SK-N-SH treated with all-trans-retinoic acid at 6 μM for 48 hours (cell line): ENCODE measurements around the gene C6orf132.

Experiments
- ATAC-seq: fragments of 200-7000 bp; cut with Tn5 transposase; 3 replicates; pipeline ENCODE4 v1.9.1; 2020; ENCODE audit warnings: mild to moderate bottlenecking, moderate library complexity
- ARNTL ChIP-seq: fragments of 450-650 bp; formaldehyde crosslinking; IDR thresholded peaks from 2 replicates; pipeline ENCODE4 v1.5.0; 2020; ENCODE audit warnings: low read depth, mild to moderate bottlenecking, moderate library complexity, borderline replicate concordance
- CSDC2 ChIP-seq: fragments of 250-450 bp; sonication (Bioruptor Pico); IDR thresholded peaks from 2 replicates; pipeline ENCODE4 v1.5.0; 2020; ENCODE audit warnings: mild to moderate bottlenecking, moderate library complexity
- ESRRG ChIP-seq: fragments of 250-450 bp; sonication (Bioruptor Pico); IDR thresholded peaks from 2 replicates; pipeline ENCODE4 v1.6.1; 2021; ENCODE audit warnings: mild to moderate bottlenecking
- GLIS3 ChIP-seq: fragments of 250-450 bp; sonication (Bioruptor Pico); IDR thresholded peaks from 2 replicates; pipeline ENCODE4 v1.5.0; 2020; ENCODE audit warnings: mild to moderate bottlenecking, moderate library complexity
- ISL1 ChIP-seq: fragments of 250-450 bp; sonication (Bioruptor Pico); IDR thresholded peaks from 2 replicates; pipeline ENCODE4 v2.1.2; 2022; ENCODE audit warnings: mild to moderate bottlenecking, moderate library complexity
- OSR1 ChIP-seq: fragments of 250-450 bp; sonication (Bioruptor Pico); IDR thresholded peaks from 2 replicates; pipeline ENCODE4 v1.8.0; 2022; ENCODE audit warnings: moderate library complexity, mild to moderate bottlenecking, inconsistent platforms
- PPARA ChIP-seq: fragments of 250-450 bp; sonication (Bioruptor Pico); IDR thresholded peaks from 2 replicates; pipeline ENCODE4 v1.5.0; 2020; ENCODE audit warnings: mild to moderate bottlenecking, borderline replicate concordance
- RARB ChIP-seq: fragments of 250-450 bp; sonication (Bioruptor Pico); IDR thresholded peaks from 2 replicates; pipeline ENCODE4 v1.8.0; 2021; ENCODE audit warnings: mild to moderate bottlenecking, moderate library complexity
- SNAI2 ChIP-seq: fragments of 250-450 bp; sonication (Bioruptor Pico); IDR thresholded peaks from 2 replicates; pipeline ENCODE4 v1.5.0; 2020; ENCODE audit warnings: mild to moderate bottlenecking, moderate library complexity
- TCF4 ChIP-seq: fragments of 250-450 bp; sonication (Bioruptor Pico); IDR thresholded peaks from 2 replicates; pipeline ENCODE4 v1.8.0; 2021; ENCODE audit warnings: mild to moderate bottlenecking, moderate library complexity, borderline replicate concordance
- TOX ChIP-seq: fragments of 250-450 bp; sonication (Bioruptor Pico); IDR thresholded peaks from 2 replicates; pipeline ENCODE4 v1.8.0; 2021; ENCODE audit warnings: mild to moderate bottlenecking, moderate library complexity, borderline replicate concordance
- ZC3H10 ChIP-seq: fragments of 250-450 bp; sonication (Bioruptor Pico); IDR thresholded peaks from 2 replicates; pipeline ENCODE4 v1.5.1; 2021; ENCODE audit warnings: mild to moderate bottlenecking, moderate library complexity
- ZFP3 ChIP-seq: fragments of 250-450 bp; sonication (Bioruptor Pico); IDR thresholded peaks from 2 replicates; pipeline ENCODE4 v1.5.0; 2020; ENCODE audit warnings: mild to moderate bottlenecking, moderate library complexity
- ZFP30 ChIP-seq: fragments of 450-650 bp; formaldehyde crosslinking; IDR thresholded peaks from 2 replicates; pipeline ENCODE4 v1.5.0; 2022; ENCODE audit warnings: mild to moderate bottlenecking, moderate library complexity
- ZNF565 ChIP-seq: fragments of 450-650 bp; formaldehyde crosslinking; conservative IDR thresholded peaks from 2 replicates; pipeline ENCODE4 v1.5.0; 2020; ENCODE audit warnings: low read depth, mild to moderate bottlenecking, moderate library complexity
- ZNF70 ChIP-seq: fragments of 450-650 bp; formaldehyde crosslinking; IDR thresholded peaks from 2 replicates; pipeline ENCODE4 v1.5.0; 2020; ENCODE audit warnings: mild to moderate bottlenecking, moderate library complexity
- ZNF8 ChIP-seq: fragments of 450-650 bp; formaldehyde crosslinking; IDR thresholded peaks from 2 replicates; pipeline ENCODE4 v1.5.0; 2020; ENCODE audit warnings: mild to moderate bottlenecking, moderate library complexity
- TF ChIP-seq, protein P1 (sequence below): fragments of 250-450 bp; sonication (Bioruptor Pico); IDR thresholded peaks from 2 replicates; pipeline ENCODE4 v1.8.0; 2020; ENCODE audit warnings: mild to moderate bottlenecking, moderate library complexity, borderline replicate concordance
- TF ChIP-seq, protein P2 (sequence below): fragments of 250-450 bp; sonication (Bioruptor Pico); IDR thresholded peaks from 2 replicates; pipeline ENCODE4 v1.8.0; 2021; ENCODE audit warnings: low read depth, mild to moderate bottlenecking, moderate library complexity, borderline replicate concordance
- TF ChIP-seq, protein P3 (sequence below): fragments of 250-450 bp; sonication (Bioruptor Pico); IDR thresholded peaks from 2 replicates; pipeline ENCODE4 v1.5.1; 2020; ENCODE audit warnings: low read depth, mild to moderate bottlenecking, moderate library complexity
- TF ChIP-seq, protein P4 (sequence below): fragments of 250-450 bp; sonication (Bioruptor Pico); IDR thresholded peaks from 2 replicates; pipeline ENCODE4 v1.5.0; 2020; ENCODE audit warnings: mild to moderate bottlenecking, moderate library complexity
- TF ChIP-seq, protein P5 (sequence below): fragments of 250-450 bp; sonication (Bioruptor Pico); IDR thresholded peaks from 2 replicates; pipeline ENCODE4 v1.5.1; 2021; ENCODE audit warnings: mild to moderate bottlenecking, moderate library complexity

The C6orf132 gene

DNA sequence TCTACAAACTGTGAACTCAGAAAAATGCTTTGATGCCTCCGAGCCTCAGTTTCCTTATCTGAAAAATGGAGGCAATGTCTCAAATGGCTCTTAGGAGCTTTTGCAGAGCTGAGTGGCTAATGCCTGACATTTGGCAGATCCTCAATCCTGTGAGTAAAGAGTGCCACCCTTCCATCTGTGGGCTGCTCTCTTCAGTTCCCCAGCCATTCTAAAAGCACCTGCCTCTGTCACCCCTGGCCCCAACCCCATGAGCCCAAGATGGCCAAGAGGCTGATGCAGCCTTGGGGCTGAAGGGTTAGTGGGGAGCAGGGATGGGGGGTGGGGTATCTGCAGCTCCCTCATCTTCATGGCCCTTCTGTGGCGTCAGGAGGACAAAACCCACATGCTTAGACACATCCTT lies 16.2 kb upstream of the C6orf132 start:
- TF ChIP-seq ARNTL (no peak), ZNF565 (CRISPR knock-in tag) (no peak), CSDC2 (CRISPR knock-in tag) (no peak), TOX (CRISPR knock-in tag) (no peak), ZC3H10 (CRISPR knock-in tag) (no peak), GLIS3 (CRISPR knock-in tag) (no peak), ZNF8 (no peak), PPARA (no peak), RARB (CRISPR knock-in tag) (no peak), ZFP30 (CRISPR knock-in tag) (no peak), ZFP3 (CRISPR knock-in tag) (no peak), ISL1 (CRISPR knock-in tag) (no peak)
- TF ChIP-seq, protein P1, sequence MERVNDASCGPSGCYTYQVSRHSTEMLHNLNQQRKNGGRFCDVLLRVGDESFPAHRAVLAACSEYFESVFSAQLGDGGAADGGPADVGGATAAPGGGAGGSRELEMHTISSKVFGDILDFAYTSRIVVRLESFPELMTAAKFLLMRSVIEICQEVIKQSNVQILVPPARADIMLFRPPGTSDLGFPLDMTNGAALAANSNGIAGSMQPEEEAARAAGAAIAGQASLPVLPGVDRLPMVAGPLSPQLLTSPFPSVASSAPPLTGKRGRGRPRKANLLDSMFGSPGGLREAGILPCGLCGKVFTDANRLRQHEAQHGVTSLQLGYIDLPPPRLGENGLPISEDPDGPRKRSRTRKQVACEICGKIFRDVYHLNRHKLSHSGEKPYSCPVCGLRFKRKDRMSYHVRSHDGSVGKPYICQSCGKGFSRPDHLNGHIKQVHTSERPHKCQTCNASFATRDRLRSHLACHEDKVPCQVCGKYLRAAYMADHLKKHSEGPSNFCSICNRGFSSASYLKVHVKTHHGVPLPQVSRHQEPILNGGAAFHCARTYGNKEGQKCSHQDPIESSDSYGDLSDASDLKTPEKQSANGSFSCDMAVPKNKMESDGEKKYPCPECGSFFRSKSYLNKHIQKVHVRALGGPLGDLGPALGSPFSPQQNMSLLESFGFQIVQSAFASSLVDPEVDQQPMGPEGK (CRISPR knock-in tag), result no peak
- TF ChIP-seq, protein P2, sequence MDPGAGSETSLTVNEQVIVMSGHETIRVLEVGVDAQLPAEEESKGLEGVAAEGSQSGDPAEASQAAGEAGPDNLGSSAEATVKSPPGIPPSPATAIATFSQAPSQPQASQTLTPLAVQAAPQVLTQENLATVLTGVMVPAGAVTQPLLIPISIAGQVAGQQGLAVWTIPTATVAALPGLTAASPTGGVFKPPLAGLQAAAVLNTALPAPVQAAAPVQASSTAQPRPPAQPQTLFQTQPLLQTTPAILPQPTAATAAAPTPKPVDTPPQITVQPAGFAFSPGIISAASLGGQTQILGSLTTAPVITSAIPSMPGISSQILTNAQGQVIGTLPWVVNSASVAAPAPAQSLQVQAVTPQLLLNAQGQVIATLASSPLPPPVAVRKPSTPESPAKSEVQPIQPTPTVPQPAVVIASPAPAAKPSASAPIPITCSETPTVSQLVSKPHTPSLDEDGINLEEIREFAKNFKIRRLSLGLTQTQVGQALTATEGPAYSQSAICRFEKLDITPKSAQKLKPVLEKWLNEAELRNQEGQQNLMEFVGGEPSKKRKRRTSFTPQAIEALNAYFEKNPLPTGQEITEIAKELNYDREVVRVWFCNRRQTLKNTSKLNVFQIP, result no peak
- TF ChIP-seq, protein P3, sequence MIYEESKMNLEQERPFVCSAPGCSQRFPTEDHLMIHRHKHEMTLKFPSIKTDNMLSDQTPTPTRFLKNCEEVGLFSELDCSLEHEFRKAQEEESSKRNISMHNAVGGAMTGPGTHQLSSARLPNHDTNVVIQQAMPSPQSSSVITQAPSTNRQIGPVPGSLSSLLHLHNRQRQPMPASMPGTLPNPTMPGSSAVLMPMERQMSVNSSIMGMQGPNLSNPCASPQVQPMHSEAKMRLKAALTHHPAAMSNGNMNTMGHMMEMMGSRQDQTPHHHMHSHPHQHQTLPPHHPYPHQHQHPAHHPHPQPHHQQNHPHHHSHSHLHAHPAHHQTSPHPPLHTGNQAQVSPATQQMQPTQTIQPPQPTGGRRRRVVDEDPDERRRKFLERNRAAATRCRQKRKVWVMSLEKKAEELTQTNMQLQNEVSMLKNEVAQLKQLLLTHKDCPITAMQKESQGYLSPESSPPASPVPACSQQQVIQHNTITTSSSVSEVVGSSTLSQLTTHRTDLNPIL (CRISPR knock-in tag), result no peak
- TF ChIP-seq, all 23 proteins: peak for 0
- no peak for ATAC-seq

DNA sequence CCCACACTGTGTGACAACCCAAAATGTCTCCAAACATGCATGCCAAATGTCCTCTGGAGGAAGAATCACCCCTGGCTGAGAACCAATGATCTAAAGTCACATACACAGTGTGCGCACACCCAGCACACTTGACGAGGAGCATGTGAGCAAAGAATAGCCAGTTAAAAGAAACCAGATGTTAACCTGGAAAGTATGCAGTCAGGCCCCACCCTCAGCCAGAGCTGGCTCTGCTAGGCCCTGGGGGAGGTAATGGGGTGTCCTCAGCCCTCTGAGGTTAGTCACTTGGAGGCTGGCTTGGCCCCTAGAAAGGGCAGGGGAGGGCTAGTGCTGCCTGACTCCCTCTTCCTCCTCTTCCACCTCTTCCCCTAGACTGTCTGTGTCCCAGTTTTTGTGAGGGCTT lies 15.6 kb upstream of the C6orf132 start:
- TF ChIP-seq PPARA (no peak), ESRRG (CRISPR knock-in tag) (no peak)
- TF ChIP-seq, all 23 proteins: peak for 0

DNA sequence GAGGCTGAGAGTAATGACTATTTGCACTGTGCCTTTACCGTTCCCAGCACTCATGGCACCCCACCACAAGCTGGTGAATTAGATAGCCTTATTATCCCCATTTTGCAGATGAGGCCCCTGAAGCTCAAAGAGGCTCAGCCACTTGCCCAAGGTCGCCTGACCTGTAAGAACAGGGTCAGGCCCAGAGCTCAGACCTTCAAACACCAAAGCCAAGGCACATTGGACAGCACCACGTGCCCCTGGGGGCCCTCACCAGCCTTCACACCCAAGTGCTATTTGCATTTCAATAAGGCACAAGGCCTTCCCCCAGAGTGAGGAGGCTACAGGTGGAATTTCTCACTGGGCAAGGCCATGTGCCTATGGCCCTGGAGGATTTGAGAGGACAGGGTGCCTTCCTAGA lies 14.2 kb upstream of the C6orf132 start:
- TF ChIP-seq ZC3H10 (CRISPR knock-in tag) (no peak), PPARA (no peak), CSDC2 (CRISPR knock-in tag) (no peak), SNAI2 (CRISPR knock-in tag) (no peak), ZFP30 (CRISPR knock-in tag) (no peak), TCF4 (no peak), ZNF565 (CRISPR knock-in tag) (no peak), RARB (CRISPR knock-in tag) (no peak), GLIS3 (CRISPR knock-in tag) (no peak), ZFP3 (CRISPR knock-in tag) (no peak), OSR1 (CRISPR knock-in tag) (no peak), ESRRG (CRISPR knock-in tag) (no peak), ARNTL (no peak), ZNF70 (no peak)
- TF ChIP-seq, protein P4, sequence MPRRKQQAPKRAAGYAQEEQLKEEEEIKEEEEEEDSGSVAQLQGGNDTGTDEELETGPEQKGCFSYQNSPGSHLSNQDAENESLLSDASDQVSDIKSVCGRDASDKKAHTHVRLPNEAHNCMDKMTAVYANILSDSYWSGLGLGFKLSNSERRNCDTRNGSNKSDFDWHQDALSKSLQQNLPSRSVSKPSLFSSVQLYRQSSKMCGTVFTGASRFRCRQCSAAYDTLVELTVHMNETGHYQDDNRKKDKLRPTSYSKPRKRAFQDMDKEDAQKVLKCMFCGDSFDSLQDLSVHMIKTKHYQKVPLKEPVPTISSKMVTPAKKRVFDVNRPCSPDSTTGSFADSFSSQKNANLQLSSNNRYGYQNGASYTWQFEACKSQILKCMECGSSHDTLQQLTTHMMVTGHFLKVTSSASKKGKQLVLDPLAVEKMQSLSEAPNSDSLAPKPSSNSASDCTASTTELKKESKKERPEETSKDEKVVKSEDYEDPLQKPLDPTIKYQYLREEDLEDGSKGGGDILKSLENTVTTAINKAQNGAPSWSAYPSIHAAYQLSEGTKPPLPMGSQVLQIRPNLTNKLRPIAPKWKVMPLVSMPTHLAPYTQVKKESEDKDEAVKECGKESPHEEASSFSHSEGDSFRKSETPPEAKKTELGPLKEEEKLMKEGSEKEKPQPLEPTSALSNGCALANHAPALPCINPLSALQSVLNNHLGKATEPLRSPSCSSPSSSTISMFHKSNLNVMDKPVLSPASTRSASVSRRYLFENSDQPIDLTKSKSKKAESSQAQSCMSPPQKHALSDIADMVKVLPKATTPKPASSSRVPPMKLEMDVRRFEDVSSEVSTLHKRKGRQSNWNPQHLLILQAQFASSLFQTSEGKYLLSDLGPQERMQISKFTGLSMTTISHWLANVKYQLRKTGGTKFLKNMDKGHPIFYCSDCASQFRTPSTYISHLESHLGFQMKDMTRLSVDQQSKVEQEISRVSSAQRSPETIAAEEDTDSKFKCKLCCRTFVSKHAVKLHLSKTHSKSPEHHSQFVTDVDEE (CRISPR knock-in tag), result no peak
- TF ChIP-seq, protein P1 (CRISPR knock-in tag), result no peak
- TF ChIP-seq, protein P5, sequence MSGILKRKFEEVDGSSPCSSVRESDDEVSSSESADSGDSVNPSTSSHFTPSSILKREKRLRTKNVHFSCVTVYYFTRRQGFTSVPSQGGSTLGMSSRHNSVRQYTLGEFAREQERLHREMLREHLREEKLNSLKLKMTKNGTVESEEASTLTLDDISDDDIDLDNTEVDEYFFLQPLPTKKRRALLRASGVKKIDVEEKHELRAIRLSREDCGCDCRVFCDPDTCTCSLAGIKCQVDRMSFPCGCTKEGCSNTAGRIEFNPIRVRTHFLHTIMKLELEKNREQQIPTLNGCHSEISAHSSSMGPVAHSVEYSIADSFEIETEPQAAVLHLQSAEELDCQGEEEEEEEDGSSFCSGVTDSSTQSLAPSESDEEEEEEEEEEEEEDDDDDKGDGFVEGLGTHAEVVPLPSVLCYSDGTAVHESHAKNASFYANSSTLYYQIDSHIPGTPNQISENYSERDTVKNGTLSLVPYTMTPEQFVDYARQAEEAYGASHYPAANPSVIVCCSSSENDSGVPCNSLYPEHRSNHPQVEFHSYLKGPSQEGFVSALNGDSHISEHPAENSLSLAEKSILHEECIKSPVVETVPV (CRISPR knock-in tag), result no peak
- TF ChIP-seq, protein P3 (CRISPR knock-in tag), result no peak
- no peak for ATAC-seq

More for the DNA sequence above, 15.6 kb upstream of the C6orf132 start:
- ATAC-seq, result peak; percentile 82
